G401 (cell line): ENCODE results near the gene CPA5. TPM values are rescaled to one million over a fixed set of nuclear protein-coding genes. Genes with fewer than 3 reads are reported as not detected.
A peak's percentile ranks its signal among the peaks of the same experiment; 100 is the strongest.
"Not testable (repeated sequence)": the region's sequence is repeated elsewhere in the genome, so short reads cannot be mapped to it uniquely, and the experiment has no call there.

Source experiments
- DNase-seq: peaks from one replicate; pipeline ENCODE4 v3.0.0-alpha.2; 2015; ENCODE audit warnings: low spot score
- in situ Hi-C: cut with HindIII; loops from 2 replicates; pipeline ENCODE4 v1.10.0; 2016; ENCODE audit warnings: low sequenced_read_pairs, mixed read lengths
- total RNA-seq: library from RNA; depleted of rRNA; stranded (reverse); fragments of >200 nt; shearing (Covaris generic); gene quantifications from 2 replicates; pipeline ENCODE4 v1.2.3, GENCODE V29; 2014; rRNA removed

CPA5 gene
- total RNA-seq, result not detected in 2 replicates

- in situ Hi-C loops, result no loop called here
- no peak for DNase-seq
Measured at GRCh38 chr7:130344271-130344866, at the start of gene CPA5. Gene CPA5, plus strand, starts transcription at chr7:130344816. Its CDS starts 1,670 bp downstream, at chr7:130346486.

GRCh38 chr7:130296221-130296951 lies 48.2 kb upstream of the CPA5 start:
- no peak for DNase-seq
- in situ Hi-C loops, result no loop called here

GRCh38 chr7:130297628-130298543 lies 46.7 kb upstream of the CPA5 start:
- no peak for DNase-seq
- in situ Hi-C loops, result no loop called here

- peak; percentile 5 for DNase-seq
- in situ Hi-C loops, result no loop called here
Measured at GRCh38 chr7:130298544-130299326, 45.9 kb upstream of the CPA5 start.

GRCh38 chr7:130299866-130300265 lies 44.8 kb upstream of the CPA5 start:
- DNase-seq, result no peak
- in situ Hi-C loops, result no loop called here

GRCh38 chr7:130301501-130302020 lies 43.1 kb upstream of the CPA5 start:
- in situ Hi-C loops, result no loop called here
- no peak for DNase-seq

GRCh38 chr7:130302649-130303048 lies 42.0 kb upstream of the CPA5 start:
- in situ Hi-C loops, result no loop called here
- no peak for DNase-seq

GRCh38 chr7:130303127-130303526 lies 41.5 kb upstream of the CPA5 start:
- in situ Hi-C loops, result no loop called here
- no peak for DNase-seq

- in situ Hi-C loops, result no loop called here
- no peak for DNase-seq
Measured at GRCh38 chr7:130303551-130303950, 41.1 kb upstream of the CPA5 start.

GRCh38 chr7:130303982-130304381 lies 40.6 kb upstream of the CPA5 start:
- in situ Hi-C loops, result no loop called here
- DNase-seq, result no peak

GRCh38 chr7:130304878-130305277 lies 39.7 kb upstream of the CPA5 start:
- in situ Hi-C loops, result no loop called here
- DNase-seq, result no peak

- in situ Hi-C loops, result no loop called here
- DNase-seq, result no peak
Measured at GRCh38 chr7:130305433-130306042, 39.1 kb upstream of the CPA5 start.

GRCh38 chr7:130309986-130310385 lies 34.6 kb upstream of the CPA5 start:
- in situ Hi-C loops, result no loop called here

GRCh38 chr7:130314305-130314704 lies 30.3 kb upstream of the CPA5 start:
- in situ Hi-C loops, result no loop called here
- no peak for DNase-seq

More at GRCh38 chr7:130309986-130310385, 34.6 kb upstream of the CPA5 start:
- no peak for DNase-seq

- in situ Hi-C loops, result no loop called here
- no peak for DNase-seq
Measured at GRCh38 chr7:130319541-130319940, 25.1 kb upstream of the CPA5 start.

GRCh38 chr7:130321542-130322229 lies 22.9 kb upstream of the CPA5 start:
- in situ Hi-C loops, DNase-seq: not testable (repeated sequence)

GRCh38 chr7:130322615-130323014 lies 22.0 kb upstream of the CPA5 start:
- in situ Hi-C loops, result no loop called here
- DNase-seq, result no peak
